MCF 10A (cell line): ENCODE data around the gene GFOD1. TPM values are rescaled to one million over a fixed set of nuclear protein-coding genes. Genes with fewer than 3 reads are reported as not detected.

Experiments
- BruUV-seq: library from RNA; stranded (reverse); fragments of 400-500 nt; replicated peaks from 2 replicates; lab custom pipeline; 2021; lab: Mats Ljungman, UMichigan
- CTCF ChIA-PET: fragments of 300-600 bp; sonication (Branson Sonifier 250); formaldehyde crosslinking; extraction: SDS; loops from one replicate; lab custom pipeline; 2021; ENCODE audit warnings: antibody characterized with exemption, inconsistent platforms; lab: Yijun Ruan, JAX
- POLR2A ChIA-PET: fragments of 300-600, 350-650 bp; sonication (Branson Sonifier 250); formaldehyde crosslinking; extraction: SDS; loops from one replicate; lab custom pipeline; 2020; ENCODE audit warnings: antibody characterized with exemption, inconsistent platforms; lab: Yijun Ruan, JAX
- DNase-seq: peaks from one replicate; pipeline ENCODE4 v3.0.0-alpha.2; 2018; ENCODE audit not compliant: unreplicated experiment
- H3K27ac Mint-ChIP-seq: one replicate; pipeline ENCODE4 v1.8.0; 2022; ENCODE audit warnings: mild to moderate bottlenecking, low read depth, mixed read lengths; ENCODE audit not compliant: unreplicated experiment
- H3K27me3 Mint-ChIP-seq: one replicate; pipeline ENCODE4 v1.8.0; 2022; ENCODE audit warnings: mixed read lengths; ENCODE audit not compliant: insufficient read depth, unreplicated experiment
- H3K36me3 Mint-ChIP-seq: one replicate; pipeline ENCODE4 v1.8.0; 2022; ENCODE audit warnings: mild to moderate bottlenecking, moderate library complexity, mixed read lengths; ENCODE audit not compliant: insufficient read depth, unreplicated experiment
- H3K4me1 Mint-ChIP-seq: one replicate; pipeline ENCODE4 v1.8.0; 2022; ENCODE audit warnings: mixed read lengths; ENCODE audit not compliant: insufficient read depth, unreplicated experiment
- H3K4me3 Mint-ChIP-seq: one replicate; pipeline ENCODE4 v1.8.0; 2022; ENCODE audit warnings: mild to moderate bottlenecking, moderate library complexity, mixed read lengths; ENCODE audit not compliant: unreplicated experiment
- H3K9me3 Mint-ChIP-seq: one replicate; pipeline ENCODE4 v1.8.0; 2022; ENCODE audit warnings: mixed read lengths; ENCODE audit not compliant: unreplicated experiment
- intact Hi-C: fragments of 100-400 bp; cut with micrococcal nuclease; formaldehyde crosslinking; loops from 2 replicates; pipeline ENCODE4 v1.14.1; 2022
- total RNA-seq: library from RNA; stranded (reverse); gene quantifications from 2 replicates; pipeline ENCODE4 v1.2.3, GENCODE V29; 2022
- TF ChIP-seq, protein P1 (sequence below): fragments of 200-600 bp; IDR thresholded peaks from one replicate; pipeline ENCODE4 v1.8.0; 2022; ENCODE audit warnings: antibody characterized with exemption, mild to moderate bottlenecking; ENCODE audit not compliant: unreplicated experiment

Gene GFOD1
- total RNA-seq, 1 experiment from 2014 or later = 9.5 TPM

DNA sequence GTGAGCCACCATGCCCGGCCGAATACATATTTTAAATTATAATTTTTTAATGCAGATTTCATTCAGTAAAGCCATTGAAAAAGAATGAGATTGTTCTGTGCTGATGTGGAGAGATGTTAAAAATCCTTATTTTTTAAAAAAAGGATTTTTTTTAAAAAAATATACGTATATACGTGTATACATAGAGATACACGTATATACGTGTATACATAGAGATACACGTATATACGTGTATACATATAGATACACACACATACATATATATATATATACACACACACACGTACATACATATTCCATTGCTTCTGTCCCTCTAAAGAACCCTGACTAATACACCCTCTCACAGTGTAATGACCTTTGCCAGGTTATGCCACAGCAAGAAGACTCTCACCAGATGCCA lies 135.2 kb downstream of the GFOD1 start:
- ChIA-PET CTCF (interaction anchor here (0.6 to 0.7 kb wide), 2 partner anchors 383 to 506 kb away, joined by 3 to 4 read pairs; no protein-coding TSS in a partner anchor), POLR2A (interaction anchor here (0.7 kb wide), 1 partner anchor 70 kb away, joined by 3 read pairs; no protein-coding TSS in a partner anchor)
- H3K27ac Mint-ChIP-seq = no peak overlapping the region
- TF ChIP-seq, protein P1, sequence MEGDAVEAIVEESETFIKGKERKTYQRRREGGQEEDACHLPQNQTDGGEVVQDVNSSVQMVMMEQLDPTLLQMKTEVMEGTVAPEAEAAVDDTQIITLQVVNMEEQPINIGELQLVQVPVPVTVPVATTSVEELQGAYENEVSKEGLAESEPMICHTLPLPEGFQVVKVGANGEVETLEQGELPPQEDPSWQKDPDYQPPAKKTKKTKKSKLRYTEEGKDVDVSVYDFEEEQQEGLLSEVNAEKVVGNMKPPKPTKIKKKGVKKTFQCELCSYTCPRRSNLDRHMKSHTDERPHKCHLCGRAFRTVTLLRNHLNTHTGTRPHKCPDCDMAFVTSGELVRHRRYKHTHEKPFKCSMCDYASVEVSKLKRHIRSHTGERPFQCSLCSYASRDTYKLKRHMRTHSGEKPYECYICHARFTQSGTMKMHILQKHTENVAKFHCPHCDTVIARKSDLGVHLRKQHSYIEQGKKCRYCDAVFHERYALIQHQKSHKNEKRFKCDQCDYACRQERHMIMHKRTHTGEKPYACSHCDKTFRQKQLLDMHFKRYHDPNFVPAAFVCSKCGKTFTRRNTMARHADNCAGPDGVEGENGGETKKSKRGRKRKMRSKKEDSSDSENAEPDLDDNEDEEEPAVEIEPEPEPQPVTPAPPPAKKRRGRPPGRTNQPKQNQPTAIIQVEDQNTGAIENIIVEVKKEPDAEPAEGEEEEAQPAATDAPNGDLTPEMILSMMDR = no peak
- BruUV-seq = no TSS peak
- DNase-seq = no peak
- no peak overlapping the region for H3K4me3 Mint-ChIP-seq
- intact Hi-C loops = no loop called here
- H3K36me3 Mint-ChIP-seq = no peaks in the 10 kb centered on the region
- peaks cover 37% of the 10 kb centered on the region for H3K4me1 Mint-ChIP-seq
- H3K27me3 Mint-ChIP-seq = no peaks in the 10 kb centered on the region
- H3K9me3 Mint-ChIP-seq = no peaks in the 10 kb centered on the region

DNA sequence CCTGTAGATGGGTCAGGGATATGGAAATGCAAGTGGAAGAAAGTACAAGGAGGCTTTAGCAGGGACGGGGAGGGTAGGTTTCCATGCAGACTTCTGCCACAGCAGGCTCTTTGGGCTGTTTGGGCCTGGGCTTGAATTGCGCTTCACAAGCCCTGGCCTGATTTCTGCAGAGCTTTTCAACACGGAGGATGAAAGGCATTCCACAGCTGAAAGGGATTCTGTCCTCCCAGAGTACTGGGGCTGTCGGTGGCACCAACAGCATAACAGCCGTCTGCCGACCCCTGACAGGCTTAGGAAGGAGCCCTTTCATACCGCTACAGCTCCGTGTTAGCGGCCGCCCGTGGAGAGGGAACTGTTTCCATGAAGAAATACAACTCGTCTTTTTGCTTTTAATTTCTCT lies 136.1 kb downstream of the GFOD1 start:
- H3K9me3 Mint-ChIP-seq = no peaks in the 10 kb centered on the region
- BruUV-seq = no TSS peak
- no peaks in the 10 kb centered on the region for H3K36me3 Mint-ChIP-seq
- no peak overlapping the region for H3K4me3 Mint-ChIP-seq
- TF ChIP-seq, protein P1 = no peak
- peaks cover 31% of the 10 kb centered on the region for H3K4me1 Mint-ChIP-seq
- intact Hi-C loops = no loop called here
- ChIA-PET POLR2A (interaction anchor here (0.7 kb wide), 1 partner anchor 69 kb away, joined by 3 read pairs; no protein-coding TSS in a partner anchor), CTCF (no interaction called here)
- no peak for DNase-seq
- H3K27me3 Mint-ChIP-seq = no peaks in the 10 kb centered on the region
- no peak overlapping the region for H3K27ac Mint-ChIP-seq

DNA sequence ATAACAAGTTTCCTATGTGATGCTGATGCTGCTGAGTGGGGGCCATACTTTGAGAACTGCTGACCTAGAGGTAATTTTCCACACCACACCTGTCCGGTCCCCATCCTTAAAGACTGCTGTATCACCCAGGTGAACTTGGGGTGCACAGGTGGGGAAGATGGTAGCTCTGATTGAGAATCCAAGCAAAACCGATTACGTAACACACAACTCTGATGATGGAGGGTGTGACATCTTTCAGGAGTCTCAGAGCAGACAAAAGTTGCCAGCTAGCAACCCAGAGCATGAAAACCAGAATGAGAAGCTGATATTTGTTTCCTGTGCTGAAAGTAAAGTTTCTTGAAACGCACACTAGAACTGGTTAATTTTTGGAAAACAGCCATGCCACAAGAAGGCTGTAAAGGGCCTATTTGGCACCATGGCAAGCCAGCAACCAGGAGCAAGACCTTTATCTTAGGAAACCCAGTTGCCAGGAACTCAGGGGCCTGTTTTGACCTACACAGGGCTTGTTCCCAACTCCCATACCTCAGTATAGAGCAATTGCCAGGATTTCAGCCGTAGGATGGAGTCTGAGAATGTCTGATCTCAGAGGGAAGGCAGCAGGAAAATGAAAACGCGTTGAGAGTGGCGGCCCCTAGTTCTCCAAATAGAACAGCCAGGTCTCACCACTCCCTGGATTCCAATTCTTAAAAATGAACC lies 137.4 kb downstream of the GFOD1 start:
- H3K4me3 Mint-ChIP-seq = no peak overlapping the region
- intact Hi-C loops = no loop called here
- no peak overlapping the region for H3K27ac Mint-ChIP-seq
- ChIA-PET POLR2A (no interaction called here), CTCF (interaction anchor here (1.7 kb wide), 1 partner anchor 19 kb away, joined by 4 read pairs; no protein-coding TSS in a partner anchor)
- no peaks in the 10 kb centered on the region for H3K27me3 Mint-ChIP-seq
- no peaks in the 10 kb centered on the region for H3K9me3 Mint-ChIP-seq
- TF ChIP-seq, protein P1 = no peak
- no peak for DNase-seq
- no peaks in the 10 kb centered on the region for H3K36me3 Mint-ChIP-seq
- no TSS peak for BruUV-seq
- peaks cover 18% of the 10 kb centered on the region for H3K4me1 Mint-ChIP-seq

DNA sequence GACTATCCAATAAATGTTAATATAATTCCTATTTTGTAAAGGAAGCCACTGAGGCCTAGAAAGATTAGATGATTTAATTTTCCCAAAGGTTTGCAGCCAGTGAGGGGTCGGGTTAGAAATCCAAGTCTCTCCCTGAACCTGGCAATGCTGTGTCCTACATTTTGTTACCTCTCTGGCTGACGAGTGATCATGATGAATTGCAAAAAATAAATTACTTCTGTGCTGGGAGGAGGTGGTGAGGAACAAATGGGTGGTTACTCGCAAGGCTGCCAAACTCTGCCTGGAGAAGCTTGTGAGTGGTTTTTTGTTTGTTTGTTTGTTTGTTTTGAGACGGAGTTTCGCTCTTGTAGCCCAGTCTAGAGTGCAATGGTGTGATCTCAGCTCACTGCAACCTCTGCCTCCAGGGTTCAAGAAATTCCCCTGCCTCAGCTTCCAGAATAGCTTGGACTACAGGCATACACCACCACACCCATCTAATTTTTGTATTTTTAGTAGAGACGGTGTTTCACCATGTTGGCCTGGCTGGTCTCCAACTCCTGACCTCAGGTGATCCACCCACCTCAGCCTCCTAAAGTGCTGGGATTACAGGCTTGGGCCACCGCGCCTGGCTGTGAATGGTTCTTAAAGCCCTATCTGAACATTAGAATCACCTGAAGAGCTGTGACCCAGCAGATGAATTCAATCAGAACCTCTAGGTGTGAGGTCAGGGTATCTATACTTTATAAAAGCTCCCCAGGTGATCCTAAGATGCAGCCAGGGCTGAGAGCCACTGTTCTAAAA lies 138.9 kb downstream of the GFOD1 start:
- POLR2A ChIA-PET = interaction anchor here (1.0 to 1.6 kb wide), 4 partner anchors 20 to 138 kb away, joined by 3 to 5 read pairs (median 4); partner anchors contain the start of gene TBC1D7
- CTCF ChIA-PET = interaction anchor here (0.5 to 1.7 kb wide), 6 partner anchors 9 to 225 kb away, joined by 3 to 6 read pairs (median 3); no protein-coding TSS in a partner anchor
- H3K4me1 Mint-ChIP-seq = peaks cover 7% of the 10 kb centered on the region
- TF ChIP-seq, protein P1 = no peak
- H3K9me3 Mint-ChIP-seq = no peaks in the 10 kb centered on the region
- DNase-seq = no peak
- H3K36me3 Mint-ChIP-seq = no peaks in the 10 kb centered on the region
- H3K4me3 Mint-ChIP-seq = no peak overlapping the region
- intact Hi-C loops = no loop called here
- BruUV-seq = no TSS peak
- H3K27me3 Mint-ChIP-seq = no peaks in the 10 kb centered on the region
- H3K27ac Mint-ChIP-seq = no peak overlapping the region
